B cell (primary cell): ENCODE results near the gene TMEM33. TPM values are rescaled to one million over a fixed set of nuclear protein-coding genes. Genes with fewer than 3 reads are reported as not detected.

Source experiments
- ATAC-seq: fragments of 200-7000 bp; cut with Tn5 transposase; one replicate; pipeline ENCODE4 v1.10.0; 2021; ENCODE audit warnings: low read depth, mild to moderate bottlenecking, moderate number of reproducible peaks, moderate library complexity
- CTCF ChIA-PET: fragments of 350-600 bp; sonication (Branson Sonifier 250); formaldehyde crosslinking; loops from one replicate; lab custom pipeline; 2021; ENCODE audit warnings: antibody characterized with exemption, inconsistent platforms; lab: Charles Lee
- POLR2A ChIA-PET: fragments of 350-600 bp; sonication (Branson Sonifier 250); formaldehyde crosslinking; loops from one replicate; lab custom pipeline; 2021; ENCODE audit warnings: antibody characterized with exemption; lab: Charles Lee
- DNase-seq: peaks from one replicate; pipeline ENCODE4 v3.0.0; 2013
- H2AFZ ChIP-seq: 2 replicates; pipeline ENCODE4 v1.6.1; 2012; ENCODE audit warnings: mild to moderate bottlenecking, low read depth, low read length; ENCODE audit not compliant: insufficient read depth, poor library complexity, severe bottlenecking
- H3K27ac ChIP-seq, 2 donors: 1 replicate in 1 of 2; 2 replicates in 1 of 2; pipeline ENCODE4 v1.5.1; 2012 to 2013; ENCODE audit warnings: low read length in 2 of 2, mild to moderate bottlenecking in 2 of 2, moderate library complexity in 1 of 2
- H3K27me3 ChIP-seq, 4 experiments: fragments of 200-600 bp in 1 of 4; sonication (generic) in 1 of 4; replicated peaks in 1 of 4; 1 replicate in 2 of 4; 2 replicates in 2 of 4; pipeline versions ENCODE4 v1.6.1 to v1.7.0; 2013 to 2016; ENCODE audit warnings: low read length in 3 of 4, mild to moderate bottlenecking in 2 of 4, mixed read lengths in 1 of 4, moderate library complexity in 1 of 4; ENCODE audit not compliant: insufficient read depth in 4 of 4, control insufficient read depth in 3 of 4; ENCODE audit errors: control extremely low read depth in 1 of 4
- H3K36me3 ChIP-seq, 2 experiments: replicated peaks in 1 of 2; 1 replicate in 1 of 2; 2 replicates in 1 of 2; pipeline versions ENCODE4 v1.6.1 to v1.7.1; 2013; ENCODE audit warnings: low read length in 1 of 2; ENCODE audit not compliant: insufficient read depth in 2 of 2, control insufficient read depth in 1 of 2; ENCODE audit errors: control extremely low read depth in 1 of 2, extremely low read depth in 1 of 2
- H3K4me1 ChIP-seq, 2 donors: fragments of 200-600 bp in 1 of 2; sonication (generic) in 1 of 2; 1 replicate in 1 of 2; 2 replicates in 1 of 2; pipeline versions ENCODE4 v1.5.1 to v1.6.1; 2013 to 2017; ENCODE audit warnings: low read length in 2 of 2; ENCODE audit not compliant: control insufficient read depth in 2 of 2, insufficient read depth in 2 of 2
- H3K4me2 ChIP-seq: replicated peaks from 2 replicates; pipeline ENCODE3; 2012; ENCODE audit warnings: mild to moderate bottlenecking, low read depth, low read length; ENCODE audit not compliant: poor library complexity, severe bottlenecking
- H3K4me3 ChIP-seq, 5 experiments: fragments of 200-600 bp in 1 of 5; sonication (generic) in 1 of 5; 1 replicate in 3 of 5; 2 replicates in 2 of 5; pipeline versions ENCODE4 v1.5.1 to v1.7.0; 2011 to 2016; ENCODE audit warnings: low read length in 4 of 5, mild to moderate bottlenecking in 4 of 5, low read depth in 2 of 5, control low read depth in 1 of 5, moderate library complexity in 1 of 5; ENCODE audit not compliant: insufficient read depth in 1 of 5; ENCODE audit errors: control extremely low read depth in 1 of 5, extremely low read depth in 1 of 5
- H3K79me2 ChIP-seq: fragments of 200-600 bp; sonication (generic); one replicate; pipeline ENCODE4 v1.6.0; 2016; ENCODE audit warnings: low read length; ENCODE audit not compliant: control insufficient read depth, insufficient read depth
- H3K9ac ChIP-seq: fragments of 200-600 bp; sonication (generic); 2 replicates; pipeline ENCODE4 v1.6.1; 2017; ENCODE audit warnings: mild to moderate bottlenecking, low read length, moderate library complexity
- H3K9me3 ChIP-seq, 3 donors: one replicate each; pipeline versions ENCODE4 v1.6.1 to v1.7.1; 2013; ENCODE audit warnings: low read length in 2 of 3; ENCODE audit not compliant: control insufficient read depth in 2 of 3, insufficient read depth in 1 of 3; ENCODE audit errors: control extremely low read depth in 1 of 3
- H4K20me1 ChIP-seq: 2 replicates; pipeline ENCODE4 v1.6.0; 2012; ENCODE audit warnings: mild to moderate bottlenecking, low read length; ENCODE audit not compliant: insufficient read depth, control insufficient read depth, poor library complexity, severe bottlenecking
- H3K27ac Mint-ChIP-seq: one replicate; pipeline ENCODE4 v1.8.0; 2021; ENCODE audit warnings: mixed read lengths
- H3K27me3 Mint-ChIP-seq: one replicate; pipeline ENCODE4 v1.8.0; 2021; ENCODE audit warnings: mixed read lengths
- H3K4me1 Mint-ChIP-seq: one replicate; pipeline ENCODE4 v1.8.0; 2021; ENCODE audit warnings: mixed read lengths
- H3K4me3 Mint-ChIP-seq: one replicate; pipeline ENCODE4 v1.8.0; 2021; ENCODE audit warnings: mixed read lengths
- H3K9me3 Mint-ChIP-seq: one replicate; pipeline ENCODE4 v1.8.0; 2022; ENCODE audit warnings: mixed read lengths; ENCODE audit not compliant: insufficient read depth
- EZH2 ChIP-seq: IDR thresholded peaks from 2 replicates; pipeline ENCODE4 v1.6.1; 2012; ENCODE audit warnings: borderline replicate concordance, low read depth, mild to moderate bottlenecking, moderate library complexity, low read length; ENCODE audit not compliant: insufficient read depth, poor library complexity, severe bottlenecking
- WGBS: methylation state at CpG from one replicate; pipeline ENCODE4 v1.1.5; 2013; ENCODE audit warnings: missing lambda C conversion rate; ENCODE audit not compliant: insufficient coverage; 5-methylcytosine and 5-hydroxymethylcytosine counted together
- intact Hi-C: fragments of 100-400 bp; cut with micrococcal nuclease; formaldehyde crosslinking; loops from one replicate; pipeline ENCODE4 v1.10.0; 2022
- polyA plus RNA-seq: library from polyadenylated mRNA; depleted of rRNA; stranded (reverse); fragments of >200 nt; gene quantifications from 2 replicates; pipeline ENCODE4 v1.2.3, GENCODE V29; 2012
- total RNA-seq, 2 donors: library from RNA; stranded (reverse); fragments of 120-200 nt in 1 of 2; gene quantifications; 1 replicate in 1 of 2; 2 replicates in 1 of 2; pipeline versions ENCODE4 v1.2.3 to v1.2.4, GENCODE V29; 2013 to 2022
- TF ChIP-seq, protein P1 (sequence below): fragments of 200-600 bp; IDR thresholded peaks from one replicate; pipeline ENCODE4 v1.8.0; 2022; ENCODE audit warnings: antibody characterized with exemption, mild to moderate bottlenecking

Gene TMEM33
- total and polyA plus RNA-seq, 2 donors (not counting 1 experiment from before 2014, with no cell fraction given): 10.5 to 39.2 TPM

GRCh38 chr4:41969671-41970070 is 34.4 kb downstream of the TMEM33 start:
- Mint-ChIP-seq H3K4me1 (peaks cover 5% of the 10 kb centered on the region), H3K27ac (no peak overlapping the region), H3K9me3 (peaks cover 14% of the 10 kb centered on the region), H3K4me3 (no peak overlapping the region), H3K27me3 (no peaks in the 10 kb centered on the region)
- no peak for DNase-seq
- Histone ChIP-seq H3K9ac (no peak overlapping the region), H3K4me1 (no peaks in the 10 kb centered on the region), H3K79me2 (no peaks in the 10 kb centered on the region), H2AFZ (no peak overlapping the region), H3K27me3 (no peaks in the 10 kb centered on the region), H3K27ac (no peak overlapping the region), H3K4me3 (no peak overlapping the region), H3K9me3 (peaks cover 0 to 8% (median 8%) of the 10 kb centered on the region in 3 donors), H4K20me1 (no peaks in the 10 kb centered on the region), H3K4me2 (no peak overlapping the region), H3K36me3 (no peaks in the 10 kb centered on the region)
- TF ChIP-seq, protein P1, sequence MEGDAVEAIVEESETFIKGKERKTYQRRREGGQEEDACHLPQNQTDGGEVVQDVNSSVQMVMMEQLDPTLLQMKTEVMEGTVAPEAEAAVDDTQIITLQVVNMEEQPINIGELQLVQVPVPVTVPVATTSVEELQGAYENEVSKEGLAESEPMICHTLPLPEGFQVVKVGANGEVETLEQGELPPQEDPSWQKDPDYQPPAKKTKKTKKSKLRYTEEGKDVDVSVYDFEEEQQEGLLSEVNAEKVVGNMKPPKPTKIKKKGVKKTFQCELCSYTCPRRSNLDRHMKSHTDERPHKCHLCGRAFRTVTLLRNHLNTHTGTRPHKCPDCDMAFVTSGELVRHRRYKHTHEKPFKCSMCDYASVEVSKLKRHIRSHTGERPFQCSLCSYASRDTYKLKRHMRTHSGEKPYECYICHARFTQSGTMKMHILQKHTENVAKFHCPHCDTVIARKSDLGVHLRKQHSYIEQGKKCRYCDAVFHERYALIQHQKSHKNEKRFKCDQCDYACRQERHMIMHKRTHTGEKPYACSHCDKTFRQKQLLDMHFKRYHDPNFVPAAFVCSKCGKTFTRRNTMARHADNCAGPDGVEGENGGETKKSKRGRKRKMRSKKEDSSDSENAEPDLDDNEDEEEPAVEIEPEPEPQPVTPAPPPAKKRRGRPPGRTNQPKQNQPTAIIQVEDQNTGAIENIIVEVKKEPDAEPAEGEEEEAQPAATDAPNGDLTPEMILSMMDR: no peak
- no peak for TF ChIP-seq EZH2
- ChIA-PET POLR2A (no interaction called here), CTCF (no interaction called here)
- intact Hi-C loops: no loop called here
- no peak for ATAC-seq

GRCh38 chr4:41975341-41975740 is 40.1 kb downstream of the TMEM33 start:
- H3K4me1 ChIP-seq: no peaks in the 10 kb centered on the region
- TF ChIP-seq, protein P1: no peak
- no peak for DNase-seq
- no peaks in the 10 kb centered on the region for H4K20me1 ChIP-seq
- ChIA-PET CTCF (no interaction called here), POLR2A (no interaction called here)
- no peak overlapping the region for H3K4me3 Mint-ChIP-seq
- ATAC-seq: no peak
- no peaks in the 10 kb centered on the region for H3K79me2 ChIP-seq
- H3K4me3 ChIP-seq: no peak overlapping the region
- intact Hi-C loops: no loop called here
- WGBS: 87% methylated on average over 1 of the region's 1 CpG
- H2AFZ ChIP-seq: no peak overlapping the region
- no peak overlapping the region for H3K27ac ChIP-seq
- H3K9me3 Mint-ChIP-seq: no peaks in the 10 kb centered on the region
- no peaks in the 10 kb centered on the region for H3K36me3 ChIP-seq
- no peaks in the 10 kb centered on the region for H3K4me1 Mint-ChIP-seq
- no peak overlapping the region for H3K9ac ChIP-seq
- no peaks in the 10 kb centered on the region for H3K27me3 ChIP-seq
- H3K27me3 Mint-ChIP-seq: peaks cover 4% of the 10 kb centered on the region
- no peak overlapping the region for H3K4me2 ChIP-seq
- H3K9me3 ChIP-seq: no peaks in the 10 kb centered on the region
- H3K27ac Mint-ChIP-seq: no peak overlapping the region
